A673 (cell line): ENCODE results near the gene ZNF518B.

Source experiments
- EZH2 ChIP-seq: fragments of 200-600 bp; sonication (generic); IDR thresholded peaks from 2 replicates; pipeline ENCODE4 v1.6.1; 2017; ENCODE audit warnings: borderline replicate concordance, low read depth, mild to moderate bottlenecking, mixed read lengths, antibody characterized with exemption, low read length; ENCODE audit not compliant: poor library complexity, severe bottlenecking
- TF ChIP-seq, protein P1 (sequence below): fragments of 300-800, 200-600 bp; sonication (generic); conservative IDR thresholded peaks from 2 replicates; pipeline ENCODE4 v1.5.1; 2017; ENCODE audit warnings: low read depth, mild to moderate bottlenecking, antibody characterized with exemption, low read length, moderate library complexity, mixed read lengths

DNA sequence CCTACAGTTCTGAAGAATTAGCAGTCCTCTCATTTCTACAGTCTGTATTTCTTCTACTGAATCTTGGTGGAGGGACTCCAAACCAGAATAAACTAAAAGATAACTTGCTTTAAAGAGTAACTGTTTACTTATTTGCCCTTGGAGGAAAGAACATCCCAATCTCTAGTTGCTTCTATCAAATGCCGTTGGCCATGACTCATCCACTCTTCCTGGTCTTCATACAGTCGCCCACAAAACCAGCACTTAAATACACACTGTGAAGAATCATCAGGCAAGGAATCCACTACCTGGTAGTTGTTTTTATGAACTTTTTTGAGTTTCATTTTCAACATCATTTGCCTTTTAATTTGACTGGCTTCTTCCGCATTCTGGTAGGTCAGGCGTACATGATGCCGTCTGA lies 14.2 kb downstream of the ZNF518B start:
- TF ChIP-seq, protein P1, sequence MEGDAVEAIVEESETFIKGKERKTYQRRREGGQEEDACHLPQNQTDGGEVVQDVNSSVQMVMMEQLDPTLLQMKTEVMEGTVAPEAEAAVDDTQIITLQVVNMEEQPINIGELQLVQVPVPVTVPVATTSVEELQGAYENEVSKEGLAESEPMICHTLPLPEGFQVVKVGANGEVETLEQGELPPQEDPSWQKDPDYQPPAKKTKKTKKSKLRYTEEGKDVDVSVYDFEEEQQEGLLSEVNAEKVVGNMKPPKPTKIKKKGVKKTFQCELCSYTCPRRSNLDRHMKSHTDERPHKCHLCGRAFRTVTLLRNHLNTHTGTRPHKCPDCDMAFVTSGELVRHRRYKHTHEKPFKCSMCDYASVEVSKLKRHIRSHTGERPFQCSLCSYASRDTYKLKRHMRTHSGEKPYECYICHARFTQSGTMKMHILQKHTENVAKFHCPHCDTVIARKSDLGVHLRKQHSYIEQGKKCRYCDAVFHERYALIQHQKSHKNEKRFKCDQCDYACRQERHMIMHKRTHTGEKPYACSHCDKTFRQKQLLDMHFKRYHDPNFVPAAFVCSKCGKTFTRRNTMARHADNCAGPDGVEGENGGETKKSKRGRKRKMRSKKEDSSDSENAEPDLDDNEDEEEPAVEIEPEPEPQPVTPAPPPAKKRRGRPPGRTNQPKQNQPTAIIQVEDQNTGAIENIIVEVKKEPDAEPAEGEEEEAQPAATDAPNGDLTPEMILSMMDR, result no peak
- no peak for TF ChIP-seq EZH2
